ACHN (cell line): Measurements from ENCODE around the gene PIGZ.

ENCODE experiments used
- DNase-seq: peaks from one replicate; pipeline ENCODE4 v3.0.0-alpha.2; 2015
- in situ Hi-C: cut with HindIII; loops from 2 replicates; pipeline ENCODE4 v1.10.0; 2017; ENCODE audit warnings: low sequenced_read_pairs, low pct_ligation_motif_present, low pct_unique_long_range_greater_than_20kb

Gene PIGZ

DNA sequence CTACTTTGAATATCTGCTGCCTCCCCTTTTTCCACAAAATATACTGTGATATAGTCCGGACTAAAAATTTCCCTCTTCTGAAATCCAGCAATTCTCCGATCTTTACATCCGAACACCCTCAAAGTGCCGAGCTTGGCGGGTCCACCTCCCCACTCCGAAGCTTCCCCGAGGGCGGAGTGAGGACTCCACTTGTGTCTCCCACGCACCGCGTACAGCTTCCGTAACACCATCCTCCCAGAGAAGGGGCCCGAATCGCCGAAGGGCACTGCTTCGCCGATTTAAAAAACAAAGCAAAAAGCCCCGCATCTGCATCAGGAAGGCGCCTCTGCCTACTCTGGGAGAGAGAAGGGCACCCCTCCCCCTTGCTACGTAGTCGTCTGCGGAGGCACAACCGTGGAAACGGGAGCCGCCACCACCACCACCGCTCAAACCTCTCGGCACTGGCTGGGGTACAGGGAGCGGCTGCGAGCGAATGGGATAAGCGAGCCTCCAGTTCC lies 26.9 kb downstream of the PIGZ start:
- DNase-seq = peak; percentile 50
- in situ Hi-C loops = no loop called here

DNA sequence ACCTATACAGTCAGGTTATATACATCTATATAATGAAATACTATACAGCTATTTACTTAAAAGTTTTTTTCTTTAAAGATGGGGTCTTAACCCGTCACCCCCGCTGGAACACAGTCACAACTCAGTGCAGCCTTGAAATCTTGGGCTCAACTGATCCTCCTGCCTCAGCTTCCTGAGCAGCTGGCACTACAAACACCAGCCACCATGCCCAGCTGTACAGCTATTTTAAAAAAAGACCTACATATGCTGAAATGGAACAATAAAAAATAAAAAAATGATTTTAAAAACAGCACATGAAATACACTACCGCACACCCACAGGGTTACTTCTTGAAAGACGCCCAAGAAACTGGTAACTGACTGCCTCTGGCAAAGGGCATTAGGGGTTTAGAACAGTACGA lies 30.1 kb downstream of the PIGZ start:
- in situ Hi-C loops = no loop called here
- no peak for DNase-seq

DNA sequence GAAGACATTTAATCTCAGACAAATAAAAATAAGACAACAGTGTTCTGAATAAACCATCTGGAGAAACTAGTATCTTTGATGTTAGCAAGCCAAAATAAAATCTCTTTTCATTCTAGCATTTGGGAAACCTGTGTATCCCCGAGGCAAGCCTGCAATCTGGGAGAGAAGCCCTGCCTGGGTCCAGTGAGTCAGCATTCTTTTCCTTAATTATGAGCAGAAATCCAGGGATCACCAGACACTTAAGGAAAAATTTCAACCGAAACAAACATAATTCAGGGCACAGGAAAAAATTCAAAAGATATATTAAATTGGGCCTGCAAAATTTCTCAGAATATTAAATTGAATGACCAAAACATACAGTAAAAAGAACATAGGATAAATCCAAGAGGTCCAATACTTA lies 30.5 kb downstream of the PIGZ start:
- in situ Hi-C loops = no loop called here
- no peak for DNase-seq

DNA sequence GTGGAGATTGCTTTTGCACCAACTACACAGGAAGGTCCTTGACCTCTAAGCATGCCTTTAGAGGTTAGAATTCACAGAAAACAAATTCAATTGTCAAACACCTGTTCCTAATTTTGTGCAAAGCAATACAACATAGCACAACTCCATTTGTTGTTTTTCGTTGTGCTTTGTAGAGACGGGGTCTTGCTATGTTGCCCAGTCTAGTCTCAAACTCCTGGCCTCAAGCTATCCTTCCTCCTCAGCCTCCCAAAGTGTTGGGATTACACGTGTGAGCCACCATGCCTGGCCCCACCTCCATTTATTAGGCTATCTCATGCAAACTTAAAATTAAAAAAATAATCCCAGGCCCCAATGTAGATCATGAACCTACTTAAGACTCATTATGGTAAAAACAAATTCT lies 32.3 kb downstream of the PIGZ start:
- in situ Hi-C loops = no loop called here

DNA sequence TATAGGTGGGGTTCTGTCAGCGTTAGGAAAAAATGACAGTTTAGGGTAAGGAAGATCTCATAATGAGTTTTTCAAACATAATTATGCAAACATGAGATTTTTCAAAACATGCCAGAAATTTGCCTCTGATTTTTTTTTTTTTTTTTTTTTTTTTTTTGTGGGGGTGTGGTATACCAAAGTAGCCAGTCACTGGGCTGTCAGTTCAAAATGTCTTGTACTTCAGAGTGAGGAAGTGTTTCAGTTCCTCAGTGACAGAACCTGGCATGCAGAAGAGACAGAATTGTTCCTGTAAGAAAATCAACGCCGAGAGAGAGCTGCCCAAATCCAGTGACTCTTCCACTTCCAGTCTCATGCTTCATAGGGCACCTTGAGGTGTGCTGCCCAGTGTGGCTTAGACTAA lies 36.0 kb downstream of the PIGZ start:
- no peak for DNase-seq
- in situ Hi-C loops = no loop called here

More for the DNA sequence above, 32.3 kb downstream of the PIGZ start:
- no peak for DNase-seq

DNA sequence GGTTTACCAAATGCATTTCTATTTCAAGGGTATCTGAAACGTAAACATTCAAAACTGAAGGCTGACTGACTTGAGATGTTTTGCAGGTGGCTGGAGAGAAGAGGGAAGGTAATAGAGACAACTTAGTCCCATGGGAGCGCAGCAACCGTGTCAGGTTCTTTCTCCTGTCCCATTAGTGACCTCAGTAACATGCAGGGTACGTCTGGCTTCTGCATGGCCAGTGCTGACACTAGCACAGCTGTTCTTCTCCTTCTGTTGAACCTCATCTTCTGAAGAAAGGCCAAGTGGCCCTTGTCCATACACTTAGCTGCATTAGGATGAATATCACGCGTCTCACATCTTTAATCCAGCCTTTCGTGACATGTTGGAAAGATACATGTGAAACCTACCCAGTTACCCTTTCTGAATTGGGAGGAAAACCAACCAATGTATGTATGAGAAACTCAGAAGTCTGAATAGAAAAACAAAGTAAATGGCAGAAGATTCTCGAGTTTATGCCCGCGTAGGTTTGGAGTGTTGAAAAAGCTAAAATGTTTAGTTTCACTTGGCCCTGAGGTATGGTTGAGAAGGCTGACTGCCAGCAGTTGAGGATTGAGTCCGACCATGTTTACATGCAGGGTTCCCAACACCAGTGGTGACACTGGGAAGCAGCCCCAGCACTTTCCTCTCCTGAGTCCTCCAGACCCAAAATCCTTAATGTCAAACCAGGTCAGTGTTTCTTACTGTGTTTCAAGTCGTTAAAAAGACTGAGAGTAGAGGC lies 36.6 kb downstream of the PIGZ start:
- in situ Hi-C loops = no loop called here
- DNase-seq = no peak

DNA sequence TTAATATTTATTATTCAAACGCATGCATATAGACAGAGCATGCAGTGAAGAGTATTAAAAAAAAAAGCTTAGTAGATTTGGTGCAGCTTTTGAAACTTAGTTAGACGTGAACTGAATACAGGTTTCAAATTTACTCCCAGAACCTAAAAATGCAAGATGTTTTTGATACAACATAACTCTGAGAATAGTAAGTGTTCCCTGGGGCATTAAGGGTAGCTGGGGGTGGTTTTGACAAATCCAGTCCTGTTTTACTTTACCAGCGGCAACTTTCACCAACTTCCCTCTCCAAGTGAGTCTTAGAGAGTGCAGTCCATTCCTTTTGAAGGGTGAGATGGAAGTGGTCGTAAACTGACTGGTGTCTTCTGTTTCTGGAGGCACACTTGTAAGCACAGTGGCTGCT lies 37.5 kb downstream of the PIGZ start:
- DNase-seq = no peak

DNA sequence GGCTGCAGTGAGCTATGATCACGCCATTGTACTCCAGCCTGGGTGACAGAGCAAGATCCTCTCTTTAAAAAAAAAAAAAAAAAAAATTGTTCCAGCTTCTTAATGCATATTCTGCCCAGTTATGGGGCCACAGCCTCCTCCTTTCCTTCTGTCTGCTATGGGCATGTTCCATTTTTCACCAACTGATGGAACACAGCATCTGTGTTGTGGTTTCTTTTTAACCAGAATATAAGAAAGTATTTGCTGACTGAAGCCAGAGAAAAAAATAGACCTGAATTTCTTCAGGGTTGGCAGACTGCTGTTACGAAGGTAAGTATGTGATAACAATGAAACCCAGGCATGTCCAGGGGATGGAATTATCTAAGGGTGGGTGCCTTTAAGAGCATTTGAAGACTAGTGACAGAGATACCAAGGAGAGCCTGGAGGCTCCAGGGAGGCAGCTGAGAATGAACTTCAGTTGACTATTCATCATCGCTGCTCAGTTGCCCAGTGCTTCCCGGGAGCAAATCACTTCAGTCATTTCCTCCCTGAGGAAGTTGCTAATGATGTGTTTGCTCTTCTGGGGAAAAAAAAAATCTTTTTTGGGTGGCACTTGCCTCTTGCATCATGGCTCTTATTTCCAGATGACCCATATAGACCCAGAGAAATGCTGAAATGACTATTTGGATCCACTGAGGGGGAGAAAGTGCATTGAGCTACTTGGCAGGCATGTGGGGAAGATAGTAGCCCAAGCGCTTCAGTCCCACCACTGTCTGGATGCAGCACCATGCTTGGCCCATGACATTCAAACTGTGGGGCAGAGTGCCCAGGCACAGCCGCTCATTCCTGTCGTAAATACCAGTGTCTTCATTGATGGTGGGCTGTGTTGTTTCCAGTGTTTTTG lies 40.8 kb downstream of the PIGZ start:
- no peak for DNase-seq
- in situ Hi-C loops = no loop called here

More for the DNA sequence above, 37.5 kb downstream of the PIGZ start:
- in situ Hi-C loops = no loop called here

DNA sequence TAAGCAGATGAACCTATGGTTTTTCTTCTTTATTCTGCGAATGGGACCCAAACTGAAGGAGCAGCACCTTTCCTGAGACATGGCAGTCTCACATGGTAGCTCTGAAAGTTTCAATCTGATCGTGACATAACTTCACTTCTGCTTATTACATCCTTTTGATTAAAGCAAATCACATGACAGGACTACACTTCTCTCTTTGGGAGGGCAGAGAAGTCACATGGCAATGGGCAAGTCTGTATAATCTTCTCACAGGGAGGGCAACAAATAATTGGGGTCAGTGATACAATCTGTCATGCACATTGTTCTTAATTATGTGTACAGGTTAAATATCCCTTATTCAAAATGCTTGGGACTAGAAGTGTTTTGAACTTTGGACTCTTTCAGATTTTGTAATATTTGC lies 47.9 kb downstream of the PIGZ start:
- in situ Hi-C loops = no loop called here
- no peak for DNase-seq

DNA sequence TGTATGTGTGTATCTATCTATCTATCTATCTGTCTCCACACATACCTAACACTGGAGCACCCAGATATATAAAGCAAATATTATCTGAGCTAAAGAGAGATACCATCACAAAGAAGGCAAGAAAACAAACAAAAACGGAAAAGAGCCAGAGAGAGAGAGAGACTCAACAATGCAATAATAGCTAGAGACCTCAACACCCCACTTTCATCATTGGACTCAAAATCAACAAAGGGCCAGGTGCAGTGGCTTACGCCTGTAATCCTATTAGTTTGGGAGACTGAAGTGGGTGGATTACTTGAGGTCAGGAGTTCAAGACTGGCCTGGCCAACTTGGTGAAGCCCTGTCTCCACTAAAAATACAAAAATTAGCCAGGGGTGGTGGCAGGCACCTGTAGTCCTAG lies 49.7 kb downstream of the PIGZ start:
- in situ Hi-C loops = no loop called here
- DNase-seq = no peak

DNA sequence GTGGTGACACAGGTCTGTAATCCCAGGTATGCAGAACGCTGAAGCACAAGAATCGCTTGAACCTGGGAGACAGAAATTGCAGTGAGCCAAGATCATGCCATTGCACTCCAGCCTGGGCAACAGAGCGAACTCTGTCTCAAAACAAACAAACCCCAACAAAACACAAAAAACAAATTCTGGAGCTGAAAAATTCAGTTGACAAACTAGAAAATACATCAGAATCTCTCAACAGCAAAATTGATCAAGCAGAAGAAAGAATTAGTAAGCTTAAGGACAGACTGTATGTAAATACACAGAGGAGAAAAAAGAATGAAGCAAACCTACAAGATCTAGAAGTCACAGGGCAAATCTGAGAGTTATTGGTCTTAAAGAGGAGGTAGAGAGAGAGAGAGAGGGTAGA lies 51.6 kb downstream of the PIGZ start:
- in situ Hi-C loops = no loop called here
- DNase-seq = no peak

DNA sequence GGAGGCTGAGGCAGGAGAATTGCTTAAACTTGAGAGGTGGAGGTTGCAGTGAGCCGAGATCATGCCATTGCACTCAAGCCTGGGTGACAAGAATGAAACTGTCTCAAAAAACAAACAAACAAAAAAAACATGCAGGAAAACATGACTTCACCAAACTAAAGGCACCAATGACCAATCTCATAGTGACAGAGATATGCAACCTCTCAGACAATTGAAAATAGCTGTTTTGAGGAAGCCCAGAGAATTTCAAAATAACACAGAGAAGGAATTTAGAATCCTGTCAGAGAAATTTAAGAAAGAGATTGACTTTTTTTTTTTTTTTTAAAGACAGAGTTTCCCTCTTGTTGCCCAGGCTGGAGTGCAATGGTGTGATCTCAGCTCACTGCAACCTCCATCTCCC lies 52.4 kb downstream of the PIGZ start:
- DNase-seq = no peak
- in situ Hi-C loops = no loop called here

DNA sequence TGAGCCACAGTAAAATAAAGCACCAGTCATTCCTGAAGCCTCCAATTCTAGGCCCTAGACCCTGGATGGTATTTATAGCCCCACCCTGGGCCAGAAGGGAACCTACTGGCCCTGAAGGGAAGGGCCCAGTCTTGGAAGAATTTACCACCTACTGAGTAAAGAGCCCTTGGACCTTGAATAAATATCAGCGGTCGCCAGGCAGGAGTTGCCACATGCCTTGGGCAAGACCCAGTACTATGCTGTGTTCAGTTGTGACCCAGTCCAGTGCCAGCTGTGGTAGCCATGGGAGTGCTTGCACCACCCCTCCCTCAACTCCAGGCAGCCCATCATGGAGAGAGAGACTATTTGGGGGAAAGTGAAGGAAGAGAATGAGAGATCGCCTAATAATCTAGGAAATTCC lies 53.3 kb downstream of the PIGZ start:
- in situ Hi-C loops = no loop called here

DNA sequence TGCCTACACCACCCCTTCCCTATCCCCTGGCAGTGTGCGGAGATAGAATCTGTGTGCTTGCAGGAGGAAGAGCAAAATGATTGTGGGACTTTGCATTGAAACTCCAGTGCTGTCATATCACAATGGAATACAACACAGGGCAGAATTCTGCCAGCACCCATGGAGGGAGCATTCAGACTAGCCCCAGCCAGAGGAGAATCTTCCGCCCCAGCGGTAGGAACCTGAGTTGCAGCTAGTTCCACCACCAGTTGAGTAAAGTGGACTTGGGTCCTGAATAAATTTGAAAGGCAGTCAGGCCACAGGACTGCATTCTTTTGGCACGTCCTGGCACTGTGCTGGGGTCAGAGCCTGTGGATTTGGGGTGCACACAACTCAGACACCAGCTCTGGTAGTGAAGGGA lies 53.8 kb downstream of the PIGZ start:
- in situ Hi-C loops = no loop called here
- no peak for DNase-seq

More for the DNA sequence above, 53.3 kb downstream of the PIGZ start:
- no peak for DNase-seq

DNA sequence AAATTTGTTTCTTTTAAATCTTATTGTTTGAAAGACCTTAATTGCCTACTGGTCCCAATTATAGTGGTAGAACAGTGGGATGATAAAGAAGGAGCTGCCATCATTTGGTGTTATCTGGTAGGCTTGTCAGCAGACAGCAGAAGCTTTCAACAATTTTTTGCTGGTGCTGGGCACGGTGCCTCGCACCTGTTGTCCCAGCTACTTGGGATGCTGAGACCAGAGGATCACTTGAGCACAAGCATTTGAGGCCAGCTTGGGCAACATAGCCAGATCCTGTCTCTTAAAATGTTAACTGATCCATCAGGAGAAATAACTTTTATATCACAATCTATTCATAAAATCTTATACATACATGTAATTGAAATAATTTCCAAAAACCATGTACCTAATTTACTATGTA lies 64.9 kb downstream of the PIGZ start:
- in situ Hi-C loops = no loop called here
- no peak for DNase-seq

DNA sequence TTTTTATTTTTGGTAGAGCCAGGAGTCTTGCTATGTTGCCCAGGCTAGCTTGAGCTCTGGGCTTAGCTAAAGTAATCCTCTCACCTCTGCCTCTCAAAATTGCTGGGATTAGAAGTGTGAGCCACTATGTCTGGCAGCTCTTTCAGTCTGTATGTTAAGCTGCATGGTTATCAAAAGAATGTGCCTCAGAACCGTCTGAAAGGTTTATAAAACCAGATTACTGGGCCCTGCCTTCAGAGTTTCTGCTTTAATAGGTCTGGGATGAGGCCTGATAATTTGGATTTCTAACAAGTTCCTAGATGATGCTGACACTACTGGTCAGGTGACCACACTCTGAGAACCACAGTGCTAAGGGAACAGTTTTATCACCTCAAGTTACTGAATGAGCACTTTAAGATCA lies 66.3 kb downstream of the PIGZ start:
- in situ Hi-C loops = no loop called here
- no peak for DNase-seq

DNA sequence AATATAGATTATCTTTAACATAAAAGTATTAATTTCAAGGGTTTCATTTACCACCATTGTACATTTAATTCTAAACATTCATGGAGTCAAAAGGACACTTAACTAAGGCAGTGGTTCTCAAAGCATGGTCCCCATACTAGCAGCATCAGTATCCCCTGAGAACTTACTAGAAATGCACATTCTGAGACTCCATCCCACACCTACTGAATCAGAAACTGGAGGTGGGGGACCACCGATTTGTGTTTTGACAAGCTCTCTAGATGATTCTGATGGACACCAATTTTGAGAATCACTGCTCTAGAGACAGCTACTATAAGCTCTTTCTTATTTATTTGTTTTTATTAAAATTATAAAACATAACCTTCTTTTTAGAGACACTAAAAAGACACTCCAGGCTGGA lies 66.9 kb downstream of the PIGZ start:
- in situ Hi-C loops = no loop called here
- no peak for DNase-seq
